ENCODE data around the gene TSPAN33. TPM values are rescaled to one million over a fixed set of nuclear protein-coding genes. Genes with fewer than 3 reads are reported as not detected.
A peak's percentile ranks its signal among the peaks of the same experiment; 100 is the strongest.
"Not testable (repeated sequence)": the region's sequence is repeated elsewhere in the genome, so short reads cannot be mapped to it uniquely, and the experiment has no call there.

TSPAN33 gene
- total RNA-seq, 1 experiment from 2014 or later = 11.1 TPM

- Histone ChIP-seq H2AFZ (ENCODE audit: low read length) (no peak overlapping the region), H3K27me3 (ENCODE audit: low read length) (no peaks in the 10 kb centered on the region), H3K27ac (ENCODE audit: low read length) (no peak overlapping the region), H3K4me3 (ENCODE audit: low read length) (no peak overlapping the region), H4K20me1 (ENCODE audit: insufficient read depth, low read depth, low read length) (no peaks in the 10 kb centered on the region), H3K4me1 (ENCODE audit: low read length) (peaks cover 6% of the 10 kb centered on the region), H3K79me2 (ENCODE audit: low read length) (no peaks in the 10 kb centered on the region), H3K9me2 (replicated peaks; ENCODE audit: insufficient read depth, low read length) (no peaks in the 10 kb centered on the region), H3K9me3 (ENCODE audit: low read length) (no peaks in the 10 kb centered on the region), H3K4me2 (ENCODE audit: low read depth, low read length, poor library complexity, severe bottlenecking) (no peak overlapping the region), H3K9ac (ENCODE audit: low read length) (no peak overlapping the region), H3K36me3 (ENCODE audit: insufficient read depth, low read length) (no peaks in the 10 kb centered on the region)
- no peak for DNase-seq
Measured at GRCh38 chr7:129212126-129212525, 67.6 kb downstream of the TSPAN33 start.

GRCh38 chr7:129212596-129212995, 68.1 kb downstream of the TSPAN33 start:
- no peak overlapping the region for H3K9ac ChIP-seq (ENCODE audit: low read length)
- peaks cover 6% of the 10 kb centered on the region for H3K4me1 ChIP-seq (ENCODE audit: low read length)
- no peaks in the 10 kb centered on the region for H3K27me3 ChIP-seq (ENCODE audit: low read length)
- no peak for DNase-seq
- no peaks in the 10 kb centered on the region for H4K20me1 ChIP-seq (ENCODE audit: insufficient read depth, low read depth, low read length)
- H3K27ac ChIP-seq (ENCODE audit: low read length) = no peak overlapping the region
- H3K4me2 ChIP-seq (ENCODE audit: low read depth, low read length, poor library complexity, severe bottlenecking) = no peak overlapping the region
- no peaks in the 10 kb centered on the region for H3K36me3 ChIP-seq (ENCODE audit: insufficient read depth, low read length)
- H3K9me2 ChIP-seq (replicated peaks; ENCODE audit: insufficient read depth, low read length) = no peaks in the 10 kb centered on the region
- H3K79me2 ChIP-seq (ENCODE audit: low read length) = no peaks in the 10 kb centered on the region
- H2AFZ ChIP-seq (ENCODE audit: low read length) = no peak overlapping the region
- no peaks in the 10 kb centered on the region for H3K9me3 ChIP-seq (ENCODE audit: low read length)
- H3K4me3 ChIP-seq (ENCODE audit: low read length) = no peak overlapping the region

GRCh38 chr7:129213828-129214227, 69.3 kb downstream of the TSPAN33 start:
- H3K4me2 ChIP-seq (ENCODE audit: low read depth, low read length, poor library complexity, severe bottlenecking) = no peak overlapping the region
- H3K36me3 ChIP-seq (ENCODE audit: insufficient read depth, low read length) = no peaks in the 10 kb centered on the region
- no peaks in the 10 kb centered on the region for H3K79me2 ChIP-seq (ENCODE audit: low read length)
- peak overlapping the region; percentile 56; the same call in 1 of the 2 replicates for H2AFZ ChIP-seq (ENCODE audit: low read length)
- no peak overlapping the region for H3K9ac ChIP-seq (ENCODE audit: low read length)
- DNase-seq = peak; percentile 52
- H3K27me3 ChIP-seq (ENCODE audit: low read length) = no peaks in the 10 kb centered on the region
- H4K20me1 ChIP-seq (ENCODE audit: insufficient read depth, low read depth, low read length) = no peaks in the 10 kb centered on the region
- peaks cover 10% of the 10 kb centered on the region for H3K4me1 ChIP-seq (ENCODE audit: low read length)
- no peak overlapping the region for H3K4me3 ChIP-seq (ENCODE audit: low read length)
- H3K9me3 ChIP-seq (ENCODE audit: low read length) = no peaks in the 10 kb centered on the region
- no peaks in the 10 kb centered on the region for H3K9me2 ChIP-seq (replicated peaks; ENCODE audit: insufficient read depth, low read length)
- H3K27ac ChIP-seq (ENCODE audit: low read length) = no peak overlapping the region

- not testable (repeated sequence) for H3K27me3 ChIP-seq (ENCODE audit: low read length); H3K9ac ChIP-seq (ENCODE audit: low read length); H3K36me3 ChIP-seq (ENCODE audit: insufficient read depth, low read length); H3K4me3 ChIP-seq (ENCODE audit: low read length); H3K4me1 ChIP-seq (ENCODE audit: low read length); H3K9me3 ChIP-seq (ENCODE audit: low read length); H3K79me2 ChIP-seq (ENCODE audit: low read length); H3K9me2 ChIP-seq (replicated peaks; ENCODE audit: insufficient read depth, low read length); H3K4me2 ChIP-seq (ENCODE audit: low read depth, low read length, poor library complexity, severe bottlenecking); H2AFZ ChIP-seq (ENCODE audit: low read length); H3K27ac ChIP-seq (ENCODE audit: low read length); DNase-seq; H4K20me1 ChIP-seq (ENCODE audit: insufficient read depth, low read depth, low read length)
Measured at GRCh38 chr7:129215691-129216090, 71.2 kb downstream of the TSPAN33 start.

GRCh38 chr7:129216101-129216715, 71.7 kb downstream of the TSPAN33 start:
- not testable (repeated sequence) for H3K36me3 ChIP-seq (ENCODE audit: insufficient read depth, low read length); H3K9ac ChIP-seq (ENCODE audit: low read length); H3K9me2 ChIP-seq (replicated peaks; ENCODE audit: insufficient read depth, low read length); H3K4me1 ChIP-seq (ENCODE audit: low read length); H2AFZ ChIP-seq (ENCODE audit: low read length); H3K4me2 ChIP-seq (ENCODE audit: low read depth, low read length, poor library complexity, severe bottlenecking); H3K4me3 ChIP-seq (ENCODE audit: low read length); H3K9me3 ChIP-seq (ENCODE audit: low read length); H3K79me2 ChIP-seq (ENCODE audit: low read length); H3K27me3 ChIP-seq (ENCODE audit: low read length); DNase-seq; H4K20me1 ChIP-seq (ENCODE audit: insufficient read depth, low read depth, low read length); H3K27ac ChIP-seq (ENCODE audit: low read length)

GRCh38 chr7:129216821-129217416, 72.4 kb downstream of the TSPAN33 start:
- H3K27me3 ChIP-seq (ENCODE audit: low read length); H2AFZ ChIP-seq (ENCODE audit: low read length); H3K9me2 ChIP-seq (replicated peaks; ENCODE audit: insufficient read depth, low read length); H4K20me1 ChIP-seq (ENCODE audit: insufficient read depth, low read depth, low read length); H3K27ac ChIP-seq (ENCODE audit: low read length); H3K9ac ChIP-seq (ENCODE audit: low read length); H3K9me3 ChIP-seq (ENCODE audit: low read length); H3K4me3 ChIP-seq (ENCODE audit: low read length); H3K36me3 ChIP-seq (ENCODE audit: insufficient read depth, low read length); H3K79me2 ChIP-seq (ENCODE audit: low read length); H3K4me1 ChIP-seq (ENCODE audit: low read length); DNase-seq; H3K4me2 ChIP-seq (ENCODE audit: low read depth, low read length, poor library complexity, severe bottlenecking): not testable (repeated sequence)

- Histone ChIP-seq H3K36me3 (ENCODE audit: insufficient read depth, low read length) (no peaks in the 10 kb centered on the region), H3K4me2 (ENCODE audit: low read depth, low read length, poor library complexity, severe bottlenecking) (no peak overlapping the region), H3K27me3 (ENCODE audit: low read length) (no peaks in the 10 kb centered on the region), H3K9me3 (ENCODE audit: low read length) (no peaks in the 10 kb centered on the region), H3K27ac (ENCODE audit: low read length) (no peak overlapping the region), H3K9ac (ENCODE audit: low read length) (no peak overlapping the region), H3K4me1 (ENCODE audit: low read length) (peaks cover 14% of the 10 kb centered on the region), H4K20me1 (ENCODE audit: insufficient read depth, low read depth, low read length) (no peaks in the 10 kb centered on the region), H2AFZ (ENCODE audit: low read length) (no peak overlapping the region), H3K4me3 (ENCODE audit: low read length) (no peak overlapping the region), H3K79me2 (ENCODE audit: low read length) (no peaks in the 10 kb centered on the region), H3K9me2 (replicated peaks; ENCODE audit: insufficient read depth, low read length) (no peaks in the 10 kb centered on the region)
- DNase-seq = peak; percentile 89
Measured at GRCh38 chr7:129218514-129219062, 74.1 kb downstream of the TSPAN33 start.

GRCh38 chr7:129219166-129219565, 74.7 kb downstream of the TSPAN33 start:
- not testable (repeated sequence) for H3K9ac ChIP-seq (ENCODE audit: low read length); H3K9me2 ChIP-seq (replicated peaks; ENCODE audit: insufficient read depth, low read length); H3K79me2 ChIP-seq (ENCODE audit: low read length); H3K27ac ChIP-seq (ENCODE audit: low read length); DNase-seq; H3K9me3 ChIP-seq (ENCODE audit: low read length); H3K27me3 ChIP-seq (ENCODE audit: low read length); H4K20me1 ChIP-seq (ENCODE audit: insufficient read depth, low read depth, low read length); H2AFZ ChIP-seq (ENCODE audit: low read length); H3K4me2 ChIP-seq (ENCODE audit: low read depth, low read length, poor library complexity, severe bottlenecking); H3K4me3 ChIP-seq (ENCODE audit: low read length); H3K36me3 ChIP-seq (ENCODE audit: insufficient read depth, low read length)
- peaks cover 18% of the 10 kb centered on the region for H3K4me1 ChIP-seq (ENCODE audit: low read length)

Measured in Karpas-422 (cell line).